Measurements from ENCODE around the gene PHYHIPL. TPM values are rescaled to one million over a fixed set of nuclear protein-coding genes. Genes with fewer than 3 reads are reported as not detected.
"Not testable (repeated sequence)": the region's sequence is repeated elsewhere in the genome, so short reads cannot be mapped to it uniquely, and the experiment has no call there.

The PHYHIPL gene
- total RNA-seq, 1 experiment from 2014 or later = not detected

DNA sequence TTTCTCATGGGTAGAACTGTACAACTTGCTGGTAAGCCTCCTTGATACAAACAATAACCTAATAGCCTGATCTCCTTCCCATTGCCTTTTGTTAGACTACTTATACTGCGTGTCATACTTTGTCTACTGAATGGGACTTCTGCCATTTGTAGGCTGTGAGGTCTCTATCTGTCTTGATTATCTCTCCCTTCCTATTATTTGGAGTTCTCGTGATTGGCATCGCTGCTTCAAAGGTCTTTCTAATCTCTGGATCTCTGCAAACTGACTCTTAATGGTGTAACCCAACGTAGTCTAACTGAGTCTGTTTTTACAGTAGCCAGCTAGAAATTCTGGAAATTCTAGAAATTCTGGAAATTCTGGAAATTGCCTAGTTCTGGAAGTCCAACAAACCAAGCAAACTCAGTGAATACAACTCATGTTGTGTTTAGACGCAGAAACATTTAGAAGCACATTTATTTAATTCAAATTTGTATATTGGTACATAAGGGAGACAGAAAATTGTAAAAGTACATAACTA lies 29.8 kb downstream of the PHYHIPL start:
- no peak for DNase-seq (ENCODE audit: low read depth)

- no peak for DNase-seq (ENCODE audit: low read depth)
Measured at GRCh38 chr10:59212301-59212798, 35.9 kb downstream of the PHYHIPL start.

GRCh38 chr10:59214160-59214559 lies 37.7 kb downstream of the PHYHIPL start:
- DNase-seq (ENCODE audit: low read depth) = no peak

DNA sequence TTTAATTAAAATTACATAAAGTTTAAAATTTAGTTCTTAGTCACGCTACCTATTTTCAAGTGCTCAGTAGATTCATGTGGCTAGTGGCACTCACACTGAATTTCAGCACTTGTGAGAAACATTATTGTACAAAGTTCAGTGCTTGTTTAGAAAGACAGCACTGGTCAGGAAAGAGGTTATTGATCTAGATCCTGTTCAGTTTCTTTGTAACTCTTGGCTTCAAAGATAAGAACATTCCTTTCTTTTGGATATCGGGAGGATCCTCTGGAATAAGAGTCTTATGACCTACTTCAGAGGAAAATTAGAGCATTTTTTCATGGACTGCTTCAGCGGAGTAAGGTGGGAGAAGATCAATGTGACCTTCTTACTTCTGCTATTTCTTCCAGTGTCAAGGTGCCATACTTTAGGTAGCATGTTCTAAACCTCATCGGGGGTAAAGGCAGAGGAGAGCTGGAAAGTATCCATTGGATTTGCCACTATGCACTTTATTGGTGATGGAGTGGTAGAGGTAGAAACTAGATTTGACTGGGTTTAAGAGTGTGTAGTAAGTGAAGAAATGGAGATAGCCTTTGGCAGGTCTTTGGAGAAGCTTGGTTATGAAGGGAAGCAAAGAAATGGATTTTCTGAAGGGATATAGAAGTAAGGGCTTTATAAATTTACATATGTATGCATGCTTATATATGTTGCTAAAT lies 39.9 kb downstream of the PHYHIPL start:
- DNase-seq (ENCODE audit: low read depth) = no peak

DNA sequence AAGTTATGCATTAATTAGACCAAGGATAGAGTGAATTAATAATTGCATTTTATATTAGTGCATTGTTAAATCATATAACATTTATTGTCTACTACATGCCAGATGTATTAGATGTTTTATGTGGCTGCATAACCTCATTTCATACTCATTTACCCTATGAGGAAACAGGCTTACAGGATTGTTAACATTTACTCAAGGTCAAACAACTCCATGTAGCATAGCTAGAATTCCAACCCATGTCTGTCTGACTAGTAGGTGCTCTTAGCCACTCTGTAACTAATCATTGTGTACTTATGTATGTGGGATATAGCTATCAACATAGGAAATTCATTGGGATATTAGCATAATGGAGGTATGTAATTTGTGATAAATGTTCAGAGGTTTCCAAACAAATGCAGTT lies 46.3 kb downstream of the PHYHIPL start:
- no peak for DNase-seq (ENCODE audit: low read depth)

DNA sequence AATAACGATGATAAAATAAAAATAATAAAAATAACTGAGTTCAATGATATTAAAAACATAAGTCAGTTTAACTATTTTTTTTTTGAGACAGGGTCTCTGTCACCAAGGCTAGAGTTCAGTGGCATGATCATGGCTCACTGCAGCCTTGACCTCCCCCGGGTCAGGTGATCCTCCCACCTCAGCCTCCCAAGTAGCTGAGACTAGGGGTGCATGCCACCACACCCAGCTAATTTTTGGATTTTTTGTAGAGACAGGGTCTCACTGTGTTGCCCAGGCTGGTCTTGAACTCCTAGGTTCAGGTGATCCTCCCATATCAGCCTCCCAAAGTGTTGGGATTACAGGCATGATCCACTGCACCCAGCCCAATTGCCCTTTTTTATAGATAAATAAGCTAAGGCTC lies 47.2 kb downstream of the PHYHIPL start:
- DNase-seq (ENCODE audit: low read depth) = not testable (repeated sequence)

- no peak for DNase-seq (ENCODE audit: low read depth)
Measured at GRCh38 chr10:59225211-59225610, 48.8 kb downstream of the PHYHIPL start.

GRCh38 chr10:59227136-59227673 lies 50.8 kb downstream of the PHYHIPL start:
- DNase-seq (ENCODE audit: low read depth) = peak; percentile 6

DNA sequence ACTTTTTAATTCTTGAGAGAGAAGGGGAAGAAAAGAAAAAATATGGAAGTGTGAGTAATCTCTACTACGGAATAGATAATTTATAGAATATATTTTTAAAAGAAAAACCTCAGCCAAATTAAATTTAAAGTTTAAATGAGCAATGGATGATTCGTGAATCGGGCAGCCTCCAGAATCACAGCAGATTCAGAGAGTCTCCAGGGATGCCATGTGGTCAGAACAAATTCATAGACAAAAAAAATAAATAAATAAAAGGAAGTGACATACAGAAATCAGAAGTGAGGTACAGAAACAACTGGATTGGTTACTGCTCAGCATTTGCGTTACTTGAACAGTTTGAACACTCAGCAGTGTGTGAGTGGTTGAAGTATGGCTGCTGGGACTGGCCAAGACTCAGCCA lies 53.0 kb downstream of the PHYHIPL start:
- no peak for DNase-seq (ENCODE audit: low read depth)

DNA sequence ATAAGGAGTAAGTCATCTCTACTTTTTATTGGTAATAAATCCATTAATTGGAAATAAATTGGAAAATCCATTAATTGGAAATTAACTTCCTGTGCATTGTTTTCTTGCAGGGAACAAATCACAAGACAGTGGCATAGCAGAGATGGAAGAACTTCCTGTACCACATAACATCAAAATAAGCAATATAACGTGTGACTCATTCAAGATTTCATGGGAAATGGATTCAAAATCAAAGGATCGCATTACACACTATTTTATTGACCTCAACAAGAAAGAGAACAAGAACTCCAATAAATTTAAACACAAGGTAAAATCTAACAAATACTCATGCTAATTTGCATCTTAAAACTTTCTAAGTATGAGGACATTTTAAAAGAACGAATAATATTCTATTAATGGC lies 57.8 kb downstream of the PHYHIPL start:
- DNase-seq (ENCODE audit: low read depth) = peak; percentile 37

DNA sequence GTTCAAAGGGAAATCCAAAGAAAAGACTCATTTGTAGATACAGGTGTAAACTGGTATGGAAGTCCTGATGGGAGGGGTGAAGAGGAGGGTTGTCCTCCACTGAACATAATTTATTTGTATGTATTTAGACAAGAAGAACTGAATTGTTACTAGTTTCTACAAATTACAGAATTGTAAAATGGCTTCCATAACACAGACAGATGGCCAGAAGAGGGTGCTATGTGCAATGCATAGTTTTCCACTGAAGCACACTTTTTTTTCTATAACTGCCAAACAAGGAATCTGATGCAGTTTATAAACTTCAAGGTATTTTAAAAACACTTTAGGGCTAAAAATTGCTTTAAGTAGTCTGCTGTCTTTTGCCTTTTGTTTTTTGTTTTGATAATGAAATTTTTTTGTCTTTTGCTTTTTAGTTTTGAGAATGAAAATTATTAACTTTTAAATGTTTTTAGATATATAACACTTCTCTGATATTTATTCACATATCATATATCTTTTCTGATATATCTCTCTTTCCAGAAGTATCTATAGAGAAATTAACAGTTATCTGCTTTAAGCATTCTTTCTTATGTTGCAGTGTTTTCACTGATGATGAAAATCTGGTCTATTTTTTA lies 58.5 kb downstream of the PHYHIPL start:
- DNase-seq (ENCODE audit: low read depth) = peak; percentile 50

DNA sequence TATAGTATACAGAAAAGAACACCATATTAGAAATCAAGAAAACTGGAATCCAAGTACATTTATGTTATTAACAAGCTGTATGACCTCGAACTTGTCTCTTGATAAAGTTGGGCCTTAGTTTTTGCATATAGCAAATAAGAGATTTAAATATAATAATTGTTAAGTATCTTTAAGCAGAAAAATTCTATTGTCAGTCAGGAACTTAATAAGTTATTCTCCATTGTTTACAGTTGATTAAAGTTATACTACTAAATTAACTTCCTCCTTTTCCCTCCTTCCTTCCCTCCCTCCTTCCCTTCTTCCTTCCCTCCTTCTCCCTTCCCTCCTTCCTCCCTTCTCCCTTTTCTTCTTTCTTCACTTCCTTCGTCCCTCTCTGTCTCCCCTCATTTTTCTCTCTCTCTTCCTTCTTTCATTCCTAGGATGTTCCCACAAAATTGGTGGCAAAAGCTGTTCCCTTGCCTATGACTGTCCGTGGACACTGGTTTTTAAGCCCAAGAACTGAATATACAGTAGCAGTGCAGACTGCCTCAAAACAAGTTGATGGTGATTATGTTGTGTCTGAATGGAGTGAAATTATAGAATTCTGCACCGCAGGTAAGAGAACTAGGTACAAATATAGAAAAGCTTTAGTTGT lies 59.7 kb downstream of the PHYHIPL start:
- DNase-seq (ENCODE audit: low read depth) = no peak

GRCh38 chr10:59237775-59238174 lies 61.3 kb downstream of the PHYHIPL start:
- DNase-seq (ENCODE audit: low read depth) = no peak

GRCh38 chr10:59239108-59239507 lies 62.7 kb downstream of the PHYHIPL start:
- not testable (repeated sequence) for DNase-seq (ENCODE audit: low read depth)

- peak; percentile 24 for DNase-seq (ENCODE audit: low read depth)
Measured at GRCh38 chr10:59240582-59241183, 64.2 kb downstream of the PHYHIPL start.

- no peak for DNase-seq (ENCODE audit: low read depth)
Measured at GRCh38 chr10:59242057-59242456, 65.6 kb downstream of the PHYHIPL start.

- DNase-seq (ENCODE audit: low read depth) = no peak
Measured at GRCh38 chr10:59242991-59243390, 66.5 kb downstream of the PHYHIPL start.

- DNase-seq (ENCODE audit: low read depth) = peak; percentile 40
Measured at GRCh38 chr10:59243611-59244195, 67.3 kb downstream of the PHYHIPL start.

DNA sequence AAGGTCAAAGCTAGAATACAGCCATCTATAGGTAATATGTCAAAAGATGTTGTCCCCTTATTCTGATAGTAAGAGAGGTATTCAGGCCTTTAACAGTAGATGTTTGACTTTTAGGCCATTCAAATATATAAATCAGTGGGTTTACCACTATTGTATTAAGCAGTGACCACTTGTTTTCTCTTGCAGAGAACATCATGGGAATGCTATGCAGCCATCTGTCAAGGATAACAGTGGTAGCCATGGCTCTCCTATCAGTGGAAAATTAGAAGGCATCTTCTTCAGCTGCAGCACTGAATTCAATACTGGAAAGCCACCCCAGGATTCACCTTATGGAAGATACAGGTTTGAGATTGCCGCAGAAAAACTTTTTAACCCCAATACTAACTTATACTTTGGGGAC lies 68.4 kb downstream of the PHYHIPL start:
- no peak for DNase-seq (ENCODE audit: low read depth)

DNA sequence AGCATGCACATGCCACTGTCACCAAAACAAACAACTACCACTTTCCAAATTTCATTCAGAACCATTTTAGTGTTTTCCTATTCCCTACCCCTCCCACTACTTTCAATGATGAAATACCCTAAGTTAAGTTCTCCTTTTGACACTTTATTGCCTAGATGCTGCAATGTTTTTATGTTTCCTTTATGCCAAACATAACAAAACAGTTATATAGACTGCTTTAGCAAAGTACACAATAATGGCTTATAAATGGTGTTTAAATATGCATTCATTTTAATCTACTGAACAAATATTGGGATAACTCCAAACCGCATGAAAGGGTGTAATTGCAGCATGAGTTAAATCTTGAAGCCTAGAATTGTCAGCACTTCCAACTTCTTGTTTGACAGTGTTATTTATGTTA lies 69.2 kb downstream of the PHYHIPL start:
- DNase-seq (ENCODE audit: low read depth) = no peak

- DNase-seq (ENCODE audit: low read depth) = no peak
Measured at GRCh38 chr10:59252491-59252890, 76.0 kb downstream of the PHYHIPL start.

- DNase-seq (ENCODE audit: low read depth) = no peak
Measured at GRCh38 chr10:59255463-59255862, 79.0 kb downstream of the PHYHIPL start.

Measured in RPMI7951 (cell line).